ENCODE measurements around the gene BABAM2.

Gene BABAM2

DNA sequence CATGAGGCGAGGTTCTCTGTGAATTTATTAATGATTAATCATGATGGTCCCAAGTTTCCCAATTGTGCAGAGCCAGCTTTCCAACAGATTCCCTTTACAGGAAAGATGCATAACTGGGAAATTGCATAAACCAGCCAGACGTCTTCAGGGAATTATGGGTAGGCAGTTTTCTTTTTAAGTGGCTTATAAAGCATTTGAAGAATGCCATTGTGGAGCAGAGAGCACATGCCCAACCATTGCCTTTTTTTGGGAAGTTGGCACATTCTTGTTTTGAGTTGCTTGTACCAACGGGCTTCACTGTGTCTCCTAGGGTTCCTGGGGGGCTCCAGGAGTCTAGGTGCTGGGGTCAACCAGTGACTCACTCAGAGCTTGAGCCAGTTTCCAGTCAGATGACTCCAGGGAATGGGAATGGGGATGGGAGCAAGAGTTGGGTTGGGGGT, 270.5 kb downstream of the BABAM2 start:
- Histone ChIP-seq H3K9ac (ENCODE audit: low read length) (no peak overlapping the region), H3K27me3 (ENCODE audit: control insufficient read depth, insufficient read depth, low read length) (no peaks in the 10 kb centered on the region), H3K27ac (ENCODE audit: low read depth, low read length) (no peak overlapping the region), H3K4me3 (ENCODE audit: low read length) (no peak overlapping the region), H3K36me3 (ENCODE audit: control insufficient read depth, insufficient read depth, low read length) (no peaks in the 10 kb centered on the region), H3K4me1 (ENCODE audit: control insufficient read depth, insufficient read depth, low read length) (peaks cover 19% of the 10 kb centered on the region)

DNA sequence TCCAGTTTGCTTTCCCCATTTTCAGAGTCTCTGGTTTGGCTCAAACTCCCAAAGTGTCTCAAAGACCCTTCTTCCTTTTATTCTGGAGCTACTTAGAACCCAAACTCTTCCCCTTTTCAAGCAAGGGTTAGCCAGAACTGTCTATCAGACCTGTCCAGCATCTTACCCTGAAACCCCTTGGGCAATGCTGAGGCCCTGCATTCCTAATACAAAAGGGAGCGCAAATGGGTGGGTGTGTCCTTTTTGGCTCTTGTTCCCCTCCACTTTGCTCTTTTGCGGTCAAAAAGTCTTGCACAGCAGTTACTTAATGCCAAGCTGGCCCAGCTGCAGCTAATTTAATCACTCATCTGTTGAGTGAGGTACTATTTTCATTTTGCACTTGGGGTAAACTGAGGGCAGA, 270.9 kb downstream of the BABAM2 start:
- H3K4me1 ChIP-seq (ENCODE audit: control insufficient read depth, insufficient read depth, low read length), result peaks cover 19% of the 10 kb centered on the region
- H3K9ac ChIP-seq (ENCODE audit: low read length), result no peak overlapping the region
- no peaks in the 10 kb centered on the region for H3K36me3 ChIP-seq (ENCODE audit: control insufficient read depth, insufficient read depth, low read length)
- H3K27ac ChIP-seq (ENCODE audit: low read depth, low read length), result no peak overlapping the region
- H3K4me3 ChIP-seq (ENCODE audit: low read length), result no peak overlapping the region
- H3K27me3 ChIP-seq (ENCODE audit: control insufficient read depth, insufficient read depth, low read length), result no peaks in the 10 kb centered on the region

DNA sequence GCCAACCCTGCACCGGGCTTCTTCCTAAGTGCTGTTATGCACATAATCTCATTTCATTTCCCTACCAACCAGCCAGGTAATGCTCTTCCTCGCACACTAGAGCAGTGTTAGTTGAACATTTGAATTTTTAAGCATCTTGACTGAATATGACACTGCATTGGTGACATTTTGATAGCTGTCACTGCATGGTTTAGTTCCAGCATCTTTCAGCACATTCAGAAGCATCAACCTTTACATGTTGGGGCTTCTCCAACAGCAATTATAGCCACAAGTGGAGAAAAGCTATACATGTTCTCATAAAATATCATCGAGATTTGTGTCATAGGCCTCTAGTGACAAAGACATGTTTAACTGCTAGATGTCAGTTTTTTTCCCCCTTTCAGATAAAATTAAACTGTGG, 272.0 kb downstream of the BABAM2 start:
- no peak overlapping the region for H3K4me3 ChIP-seq (ENCODE audit: low read length)
- no peak overlapping the region for H3K9ac ChIP-seq (ENCODE audit: low read length)
- H3K4me1 ChIP-seq (ENCODE audit: control insufficient read depth, insufficient read depth, low read length), result peaks cover 19% of the 10 kb centered on the region
- H3K36me3 ChIP-seq (ENCODE audit: control insufficient read depth, insufficient read depth, low read length), result no peaks in the 10 kb centered on the region
- H3K27me3 ChIP-seq (ENCODE audit: control insufficient read depth, insufficient read depth, low read length), result no peaks in the 10 kb centered on the region
- no peak overlapping the region for H3K27ac ChIP-seq (ENCODE audit: low read depth, low read length)

DNA sequence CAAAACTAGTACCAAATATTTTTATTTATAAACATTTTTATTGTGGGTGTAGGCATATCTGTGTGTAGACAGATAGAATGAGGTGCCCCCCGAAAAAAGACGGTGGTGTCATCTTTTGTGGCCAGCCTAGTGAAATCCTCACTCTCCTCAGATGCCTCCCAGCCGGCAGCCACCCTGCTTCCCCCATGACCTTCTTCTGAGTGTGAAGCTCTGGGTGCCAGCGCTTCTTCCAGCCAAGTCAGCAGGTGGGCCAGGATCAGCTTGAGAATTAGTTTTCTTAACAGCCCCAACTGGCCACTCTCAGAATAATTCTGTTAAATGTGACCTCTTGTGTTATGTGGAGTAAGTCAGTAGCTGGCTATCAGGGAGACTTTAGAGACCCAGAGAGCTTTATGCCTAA, 272.5 kb downstream of the BABAM2 start:
- Histone ChIP-seq H3K27ac (ENCODE audit: low read depth, low read length) (peak overlapping the region; percentile 72), H3K9ac (ENCODE audit: low read length) (no peak overlapping the region), H3K4me1 (ENCODE audit: control insufficient read depth, insufficient read depth, low read length) (peaks cover 19% of the 10 kb centered on the region)

DNA sequence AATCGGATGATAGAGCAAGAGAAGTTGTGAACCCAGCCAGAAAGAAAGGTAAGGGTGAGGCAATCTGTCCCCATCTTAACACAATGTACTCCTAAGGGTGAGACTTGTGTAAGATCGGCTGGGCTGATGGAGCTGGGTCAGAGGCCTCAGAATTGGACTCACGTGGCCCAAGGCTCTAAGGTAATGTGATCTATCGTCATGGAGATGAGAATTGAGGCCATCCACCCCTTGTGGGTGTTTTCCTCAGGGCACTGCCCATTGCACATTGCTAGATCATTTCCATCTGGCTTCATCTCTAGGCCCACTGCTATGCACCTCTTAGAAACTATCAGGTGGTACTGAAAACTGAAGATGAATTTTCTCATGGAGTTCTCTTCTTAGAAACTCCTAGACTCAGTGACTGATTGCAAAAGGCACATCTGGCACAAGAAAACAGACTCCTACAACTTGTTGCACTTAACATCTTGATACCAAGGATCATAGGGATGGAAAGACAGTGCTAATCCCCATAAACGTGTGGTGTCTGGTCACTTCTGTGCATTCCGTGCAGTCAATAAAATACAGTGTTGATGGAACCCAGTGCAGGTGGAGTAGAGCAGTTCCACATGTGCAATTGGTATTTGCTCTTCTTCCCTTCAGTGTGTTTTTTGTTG, 273.2 kb downstream of the BABAM2 start:
- Histone ChIP-seq H3K9ac (ENCODE audit: low read length) (no peak overlapping the region), H3K4me3 (ENCODE audit: low read length) (peak overlapping the region; percentile 37), H3K4me1 (ENCODE audit: control insufficient read depth, insufficient read depth, low read length) (peaks cover 19% of the 10 kb centered on the region), H3K36me3 (ENCODE audit: control insufficient read depth, insufficient read depth, low read length) (no peaks in the 10 kb centered on the region), H3K27ac (ENCODE audit: low read depth, low read length) (peak overlapping the region; percentile 72), H3K27me3 (ENCODE audit: control insufficient read depth, insufficient read depth, low read length) (no peaks in the 10 kb centered on the region)

More for the DNA sequence above, 272.5 kb downstream of the BABAM2 start:
- Histone ChIP-seq H3K36me3 (ENCODE audit: control insufficient read depth, insufficient read depth, low read length) (no peaks in the 10 kb centered on the region), H3K4me3 (ENCODE audit: low read length) (no peak overlapping the region), H3K27me3 (ENCODE audit: control insufficient read depth, insufficient read depth, low read length) (no peaks in the 10 kb centered on the region)

DNA sequence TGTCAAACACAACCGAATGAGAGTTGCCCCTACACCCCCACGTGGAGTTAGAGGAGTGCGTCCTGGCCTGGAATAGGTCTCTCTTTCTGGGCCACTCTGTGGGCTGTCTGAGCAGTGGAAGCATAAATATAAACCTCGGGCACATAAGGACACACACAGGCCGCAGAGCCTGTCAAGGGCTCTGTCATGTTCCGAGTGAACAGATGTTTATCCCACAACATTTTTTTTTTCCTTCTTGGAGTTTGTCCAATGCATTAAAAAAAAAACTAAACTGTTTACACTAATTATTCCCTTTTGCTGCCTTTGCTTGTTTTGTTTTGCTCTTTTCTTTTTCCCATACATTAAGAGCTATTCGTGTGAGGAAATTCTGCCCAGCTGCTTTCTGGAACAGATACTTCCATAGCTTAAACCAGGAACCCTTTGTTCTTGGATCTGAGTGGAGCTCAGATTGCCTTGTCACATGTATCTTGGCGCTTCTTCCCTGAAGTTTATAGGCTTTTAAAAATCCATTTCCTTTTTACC, 273.8 kb downstream of the BABAM2 start:
- peak overlapping the region; percentile 37 for H3K4me3 ChIP-seq (ENCODE audit: low read length)
- H3K36me3 ChIP-seq (ENCODE audit: control insufficient read depth, insufficient read depth, low read length), result no peaks in the 10 kb centered on the region
- H3K27ac ChIP-seq (ENCODE audit: low read depth, low read length), result peak overlapping the region; percentile 72
- no peak overlapping the region for H3K9ac ChIP-seq (ENCODE audit: low read length)
- peaks cover 19% of the 10 kb centered on the region for H3K4me1 ChIP-seq (ENCODE audit: control insufficient read depth, insufficient read depth, low read length)
- no peaks in the 10 kb centered on the region for H3K27me3 ChIP-seq (ENCODE audit: control insufficient read depth, insufficient read depth, low read length)

DNA sequence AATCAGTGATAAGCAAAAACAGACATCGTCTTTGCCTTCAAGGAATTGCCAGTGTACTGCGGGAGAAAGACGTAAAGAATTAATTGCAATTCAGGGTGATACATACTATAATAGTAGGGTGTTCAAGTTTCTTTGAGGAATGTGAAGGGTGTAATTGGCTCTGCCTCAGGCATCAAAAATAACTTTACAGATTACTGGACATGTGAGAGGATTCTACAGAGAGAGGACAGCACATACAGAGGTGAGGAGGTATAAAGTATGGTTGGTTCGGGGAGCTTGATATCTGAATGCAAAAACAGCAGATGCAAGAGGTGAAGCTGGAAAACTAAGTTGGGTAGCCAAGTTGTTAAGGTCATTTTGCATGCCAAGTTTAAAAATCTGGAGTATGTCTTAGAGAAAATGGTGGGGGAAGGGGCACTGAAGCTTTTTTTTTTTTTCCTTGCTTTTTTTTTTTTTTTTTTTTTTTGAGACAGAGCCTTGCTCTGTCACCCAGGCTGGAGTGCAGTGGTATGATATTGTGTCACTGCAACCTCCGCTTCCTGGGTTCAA, 274.6 kb downstream of the BABAM2 start:
- Histone ChIP-seq H3K4me3 (ENCODE audit: low read length) (no peak overlapping the region), H3K27me3 (ENCODE audit: control insufficient read depth, insufficient read depth, low read length) (no peaks in the 10 kb centered on the region), H3K4me1 (ENCODE audit: control insufficient read depth, insufficient read depth, low read length) (peaks cover 19% of the 10 kb centered on the region), H3K9ac (ENCODE audit: low read length) (no peak overlapping the region), H3K27ac (ENCODE audit: low read depth, low read length) (peak overlapping the region; percentile 72), H3K36me3 (ENCODE audit: control insufficient read depth, insufficient read depth, low read length) (no peaks in the 10 kb centered on the region)

DNA sequence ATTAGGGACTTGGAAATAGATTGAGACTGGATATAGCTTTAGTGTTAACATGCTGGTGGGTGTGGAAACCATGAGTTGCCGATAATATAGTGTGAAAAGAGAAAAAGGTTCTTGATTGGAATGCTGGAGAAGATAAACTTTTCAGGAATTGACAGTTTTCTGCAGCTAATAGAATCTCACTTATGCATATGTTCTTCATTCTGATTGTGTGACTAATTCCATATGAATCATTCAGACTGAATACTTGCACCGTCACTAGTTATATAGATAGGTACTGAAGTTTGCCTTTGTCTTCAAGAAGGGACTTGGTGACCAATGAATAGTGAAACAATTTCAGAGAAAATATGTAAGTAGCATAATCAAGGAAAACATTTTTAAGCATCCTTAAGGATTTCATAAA, 276.4 kb downstream of the BABAM2 start:
- no peak overlapping the region for H3K4me3 ChIP-seq (ENCODE audit: low read length)

DNA sequence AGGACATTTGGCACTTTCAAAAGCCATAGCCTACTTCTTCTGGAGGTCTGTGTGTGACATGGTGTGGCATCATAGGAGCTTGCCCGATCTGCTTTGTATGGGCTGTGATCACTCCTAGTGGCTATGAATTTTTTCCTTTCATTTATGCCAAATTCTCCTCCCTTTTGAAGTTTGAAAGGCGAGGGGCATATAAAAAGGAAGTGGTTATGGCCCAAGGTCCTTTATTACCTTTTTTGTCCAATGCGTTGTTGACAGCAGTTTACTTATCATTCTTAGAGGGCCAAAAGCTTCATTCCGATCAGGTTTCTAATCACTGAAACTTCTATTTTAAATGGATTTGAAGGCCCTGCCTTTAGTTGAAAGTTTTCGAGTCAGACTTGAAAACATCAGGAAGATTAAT, 277.8 kb downstream of the BABAM2 start:
- no peak overlapping the region for H3K9ac ChIP-seq (ENCODE audit: low read length)
- no peaks in the 10 kb centered on the region for H3K36me3 ChIP-seq (ENCODE audit: control insufficient read depth, insufficient read depth, low read length)
- no peak overlapping the region for H3K27ac ChIP-seq (ENCODE audit: low read depth, low read length)
- H3K4me1 ChIP-seq (ENCODE audit: control insufficient read depth, insufficient read depth, low read length), result peaks cover 16% of the 10 kb centered on the region
- H3K4me3 ChIP-seq (ENCODE audit: low read length), result no peak overlapping the region
- no peaks in the 10 kb centered on the region for H3K27me3 ChIP-seq (ENCODE audit: control insufficient read depth, insufficient read depth, low read length)

More for the DNA sequence above, 276.4 kb downstream of the BABAM2 start:
- Histone ChIP-seq H3K27me3 (ENCODE audit: control insufficient read depth, insufficient read depth, low read length) (no peaks in the 10 kb centered on the region), H3K4me1 (ENCODE audit: control insufficient read depth, insufficient read depth, low read length) (peaks cover 19% of the 10 kb centered on the region), H3K27ac (ENCODE audit: low read depth, low read length) (no peak overlapping the region), H3K36me3 (ENCODE audit: control insufficient read depth, insufficient read depth, low read length) (no peaks in the 10 kb centered on the region), H3K9ac (ENCODE audit: low read length) (no peak overlapping the region)

DNA sequence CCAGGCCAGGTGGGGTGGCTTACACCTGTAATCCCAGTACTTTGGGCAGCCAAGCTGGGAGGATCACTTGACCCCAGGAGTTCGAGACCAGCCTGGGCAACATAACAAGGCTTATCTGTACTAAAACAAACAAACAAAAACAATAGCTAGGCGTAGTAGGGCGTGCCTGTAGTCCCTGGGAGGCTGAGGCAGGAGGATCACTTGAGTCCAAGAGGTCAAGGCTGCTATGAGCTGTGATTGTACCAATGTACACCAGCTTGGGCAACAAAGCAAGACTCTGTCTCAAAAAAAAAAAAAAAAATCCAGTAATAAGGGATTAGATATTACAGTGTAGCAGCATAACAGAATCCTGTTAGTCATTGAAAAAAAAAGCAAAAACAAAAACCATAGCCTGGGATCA, 279.0 kb downstream of the BABAM2 start:
- Histone ChIP-seq H3K4me3 (ENCODE audit: low read length) (no peak overlapping the region), H3K36me3 (ENCODE audit: control insufficient read depth, insufficient read depth, low read length) (no peaks in the 10 kb centered on the region), H3K27ac (ENCODE audit: low read depth, low read length) (no peak overlapping the region), H3K4me1 (ENCODE audit: control insufficient read depth, insufficient read depth, low read length) (peaks cover 4% of the 10 kb centered on the region), H3K9ac (ENCODE audit: low read length) (no peak overlapping the region), H3K27me3 (ENCODE audit: control insufficient read depth, insufficient read depth, low read length) (no peaks in the 10 kb centered on the region)

DNA sequence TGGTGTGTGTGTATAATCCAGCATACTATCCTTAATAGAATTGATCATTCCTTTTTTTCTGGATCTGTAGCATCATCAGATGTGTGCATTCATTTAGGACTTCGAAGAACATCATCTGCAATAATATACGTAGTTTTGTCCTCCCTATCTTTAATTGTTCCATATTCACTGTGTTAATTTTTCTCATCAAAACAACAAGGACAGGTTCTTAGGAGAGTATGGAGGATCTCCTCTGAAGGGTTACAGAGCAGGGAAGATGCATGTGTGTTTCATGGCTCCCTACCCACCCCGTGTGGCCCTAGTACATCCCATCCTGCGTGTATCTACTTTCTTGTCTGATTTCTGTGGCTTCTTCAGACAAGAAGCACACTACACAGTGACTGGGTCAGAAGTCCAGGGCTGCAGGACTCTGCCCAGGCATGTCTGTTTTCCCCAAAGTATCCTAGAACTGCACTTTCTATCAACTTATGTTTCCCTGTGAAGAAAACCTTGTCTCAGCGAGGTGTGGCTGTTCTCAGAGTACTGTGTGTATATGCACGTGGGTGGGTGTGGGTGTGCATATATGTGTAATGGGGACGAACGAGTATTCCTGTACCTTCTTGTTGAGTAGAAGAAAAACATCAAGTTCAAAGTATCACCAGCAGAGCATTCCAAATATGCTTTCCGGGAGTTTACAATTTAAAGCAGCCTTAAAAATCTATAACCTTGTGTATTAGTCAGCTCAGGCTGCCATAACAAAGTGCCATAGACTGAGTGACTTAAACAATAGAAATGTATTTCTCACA, 281.8 kb downstream of the BABAM2 start:
- no peak overlapping the region for H3K9ac ChIP-seq (ENCODE audit: low read length)
- H3K27ac ChIP-seq (ENCODE audit: low read depth, low read length), result no peak overlapping the region
- no peaks in the 10 kb centered on the region for H3K36me3 ChIP-seq (ENCODE audit: control insufficient read depth, insufficient read depth, low read length)
- H3K4me3 ChIP-seq (ENCODE audit: low read length), result no peak overlapping the region
- no peaks in the 10 kb centered on the region for H3K27me3 ChIP-seq (ENCODE audit: control insufficient read depth, insufficient read depth, low read length)
- H3K4me1 ChIP-seq (ENCODE audit: control insufficient read depth, insufficient read depth, low read length), result no peaks in the 10 kb centered on the region

DNA sequence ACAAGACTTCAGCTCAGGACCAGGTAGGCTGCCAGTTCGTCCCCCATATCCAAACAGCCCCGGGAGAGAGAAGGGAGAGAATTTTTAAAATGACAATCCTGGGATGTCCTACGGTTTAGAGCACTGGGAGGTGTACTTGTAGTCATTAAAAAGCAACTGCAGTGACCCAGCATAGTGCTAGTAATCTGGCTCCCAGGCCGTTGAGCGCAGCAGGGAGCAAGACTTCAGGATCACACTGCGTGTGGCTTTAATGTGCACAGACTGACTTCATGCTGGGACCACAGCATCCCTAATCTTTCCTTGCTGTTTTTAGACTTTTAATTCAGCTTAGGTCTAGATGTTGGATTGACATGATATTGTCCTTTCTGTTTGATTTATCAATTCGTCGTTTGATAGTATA, 282.8 kb downstream of the BABAM2 start:
- Histone ChIP-seq H3K4me3 (ENCODE audit: low read length) (no peak overlapping the region), H3K9ac (ENCODE audit: low read length) (no peak overlapping the region), H3K27ac (ENCODE audit: low read depth, low read length) (no peak overlapping the region), H3K36me3 (ENCODE audit: control insufficient read depth, insufficient read depth, low read length) (no peaks in the 10 kb centered on the region), H3K4me1 (ENCODE audit: control insufficient read depth, insufficient read depth, low read length) (no peaks in the 10 kb centered on the region), H3K27me3 (ENCODE audit: control insufficient read depth, insufficient read depth, low read length) (no peaks in the 10 kb centered on the region)
